IMR-90 (cell line): ENCODE data around the gene RASGRF1. TPM values are rescaled to one million over a fixed set of nuclear protein-coding genes. Genes with fewer than 3 reads are reported as not detected.

ENCODE experiments used
- ATAC-seq: fragments of 200-7000 bp; cut with Tn5 transposase; 2 replicates; pipeline ENCODE4 v1.9.1; 2020; ENCODE audit warnings: low read depth, mild to moderate bottlenecking, moderate library complexity
- BruUV-seq: library from RNA; stranded (reverse); fragments of 400-500 nt; replicated peaks from 2 replicates; lab custom pipeline; 2021; lab: Mats Ljungman, UMichigan
- CTCF ChIA-PET: fragments of 300-600 bp; formaldehyde crosslinking; extraction: SDS; loops from one replicate; lab custom pipeline; 2021; ENCODE audit warnings: antibody characterized with exemption; lab: Yijun Ruan, JAX
- POLR2A ChIA-PET: fragments of 300-600 bp; sonication (Branson Sonifier 250); formaldehyde crosslinking; loops from one replicate; lab custom pipeline; 2022; ENCODE audit warnings: antibody characterized with exemption; ENCODE audit not compliant: unreplicated experiment; lab: Charles Lee
- DNase-seq: peaks from one replicate; pipeline ENCODE4 v3.0.0; 2013
- H2AFZ ChIP-seq: replicated peaks from 2 replicates; pipeline ENCODE3; 2013; ENCODE audit warnings: low read length, mild to moderate bottlenecking; ENCODE audit not compliant: poor library complexity
- H2AK5ac ChIP-seq: 2 replicates; pipeline ENCODE4 v1.6.1; 2013; ENCODE audit warnings: low read depth, low read length, inconsistent platforms
- H2AK9ac ChIP-seq: replicated peaks from 2 replicates; pipeline ENCODE3; 2013; ENCODE audit warnings: mild to moderate bottlenecking, low read depth, low read length, moderate library complexity; ENCODE audit not compliant: poor library complexity
- H2BK120ac ChIP-seq: 2 replicates; pipeline ENCODE4 v1.6.1; 2013; ENCODE audit warnings: low read depth, low read length, inconsistent platforms
- H2BK15ac ChIP-seq: 3 replicates; pipeline ENCODE4 v1.6.1; 2013; ENCODE audit warnings: low read depth, low read length, inconsistent platforms
- H2BK20ac ChIP-seq: 2 replicates; pipeline ENCODE4 v1.6.1; 2013; ENCODE audit warnings: low read depth, mild to moderate bottlenecking, inconsistent platforms, low read length, moderate library complexity
- H2BK5ac ChIP-seq: 2 replicates; pipeline ENCODE4 v1.6.1; 2013; ENCODE audit warnings: mild to moderate bottlenecking, low read depth, low read length, inconsistent platforms; ENCODE audit not compliant: poor library complexity, severe bottlenecking
- H3K14ac ChIP-seq: replicated peaks from 2 replicates; pipeline ENCODE4 v1.6.1; 2013; ENCODE audit warnings: low read depth, low read length, inconsistent platforms
- H3K18ac ChIP-seq: 2 replicates; pipeline ENCODE4 v1.6.1; 2013; ENCODE audit warnings: low read depth, low read length, control low read depth
- H3K23ac ChIP-seq: 2 replicates; pipeline ENCODE4 v1.6.1; 2013; ENCODE audit warnings: low read depth, low read length, inconsistent platforms
- H3K27ac ChIP-seq: 2 replicates; pipeline ENCODE4 v1.5.1; 2013; ENCODE audit warnings: mild to moderate bottlenecking, control low read depth, low read length; ENCODE audit not compliant: insufficient read depth
- H3K27me3 ChIP-seq: 2 replicates; pipeline ENCODE4 v1.6.1; 2013; ENCODE audit warnings: low read length; ENCODE audit not compliant: control insufficient read depth, insufficient read depth
- H3K36me3 ChIP-seq: 2 replicates; pipeline ENCODE4 v1.6.1; 2013; ENCODE audit warnings: low read length, mixed read lengths; ENCODE audit not compliant: control insufficient read depth, insufficient read depth
- H3K4ac ChIP-seq: 2 replicates; pipeline ENCODE4 v1.6.1; 2013; ENCODE audit warnings: low read depth, low read length, inconsistent platforms
- H3K4me1 ChIP-seq: 2 replicates; pipeline ENCODE4 v1.6.1; 2013; ENCODE audit warnings: low read length, mixed read lengths; ENCODE audit not compliant: control insufficient read depth, insufficient read depth
- H3K4me2 ChIP-seq: 2 replicates; pipeline ENCODE4 v1.6.1; 2013; ENCODE audit warnings: low read depth, mild to moderate bottlenecking, control low read depth, low read length, moderate library complexity
- H3K4me3 ChIP-seq: 2 replicates; pipeline ENCODE4 v1.5.1; 2013; ENCODE audit warnings: low read depth, mild to moderate bottlenecking, control low read depth, low read length, moderate library complexity; ENCODE audit not compliant: insufficient read depth
- H3K56ac ChIP-seq: 2 replicates; pipeline ENCODE4 v1.6.1; 2013; ENCODE audit warnings: low read length, inconsistent platforms; ENCODE audit not compliant: insufficient read depth; ENCODE audit errors: extremely low read depth
- H3K79me1 ChIP-seq, 2 experiments: 2 replicates each; pipeline ENCODE4 v1.6.1; 2013; ENCODE audit warnings: low read length in 2 of 2, inconsistent platforms in 1 of 2, low read depth in 1 of 2
- H3K9ac ChIP-seq: 2 replicates; pipeline ENCODE4 v1.6.1; 2013; ENCODE audit warnings: low read depth, low read length, control low read depth
- H3K9me1 ChIP-seq: 2 replicates; pipeline ENCODE4 v1.6.1; 2013; ENCODE audit warnings: low read length, inconsistent platforms; ENCODE audit not compliant: insufficient read depth
- H3K9me3 ChIP-seq: 2 replicates; pipeline ENCODE4 v1.6.1; 2013; ENCODE audit warnings: low read length; ENCODE audit not compliant: control insufficient read depth, insufficient read depth
- H4K20me1 ChIP-seq: 2 replicates; pipeline ENCODE4 v1.6.1; 2013; ENCODE audit warnings: low read length, inconsistent platforms; ENCODE audit not compliant: insufficient read depth
- H4K5ac ChIP-seq: 2 replicates; pipeline ENCODE4 v1.6.1; 2013; ENCODE audit warnings: mild to moderate bottlenecking, low read depth, low read length, control low read depth
- H4K8ac ChIP-seq, 2 experiments: 2 replicates each; pipeline ENCODE4 v1.6.1; 2013; ENCODE audit warnings: low read depth in 2 of 2, low read length in 2 of 2, control low read depth in 1 of 2, inconsistent platforms in 1 of 2
- H4K91ac ChIP-seq: 2 replicates; pipeline ENCODE4 v1.6.1; 2013; ENCODE audit warnings: low read depth, low read length, inconsistent platforms; ENCODE audit not compliant: insufficient read depth
- CHD1 ChIP-seq: IDR thresholded peaks from 2 replicates; pipeline ENCODE4 v1.6.1; 2012; ENCODE audit warnings: low read depth, low read length, improper control_type of control experiment
- RCOR1 ChIP-seq: IDR thresholded peaks from 2 replicates; pipeline ENCODE4 v1.6.1; 2012; ENCODE audit warnings: mild to moderate bottlenecking, low read length, improper control_type of control experiment; ENCODE audit not compliant: insufficient replicate concordance
- RFX5 ChIP-seq: IDR thresholded peaks from 2 replicates; pipeline ENCODE4 v1.8.0; 2012; ENCODE audit warnings: low read depth, mild to moderate bottlenecking, low read length, moderate library complexity
- WGBS, 2 experiments: methylation state at CpG; one replicate each; pipeline versions ENCODE4 v1.1.5 to v1.1.7; 2013; ENCODE audit warnings: missing lambda C conversion rate in 2 of 2; ENCODE audit not compliant: insufficient read length in 1 of 2; ENCODE audit errors: extremely low coverage in 2 of 2; 5-methylcytosine and 5-hydroxymethylcytosine counted together
- dilution Hi-C: fragments of 300-500 bp; cut with HindIII; formaldehyde crosslinking; loops from one replicate; pipeline ENCODE4 v1.14.3; 2018; ENCODE audit warnings: low sequenced_read_pairs; ENCODE audit not compliant: unreplicated experiment
- in situ Hi-C: fragments of 300-500 bp; cut with MboI; formaldehyde crosslinking; loops from 3 replicates; pipeline ENCODE4 v1.14.3; 2019; ENCODE audit warnings: low sequenced_read_pairs, inconsistent platforms, mixed read lengths
- intact Hi-C: fragments of 100-400 bp; cut with micrococcal nuclease; formaldehyde crosslinking; loops from 2 replicates; pipeline ENCODE4 v1.10.0; 2022
- polyA plus RNA-seq, 3 experiments: library from polyadenylated mRNA; depleted of rRNA; stranded (reverse); fragments of >200 nt; gene quantifications; 2 replicates each; pipeline ENCODE4 v1.2.3, GENCODE V29; 2012; ENCODE audit warnings: low replicate concordance in 1 of 3
- total RNA-seq: library from RNA; depleted of rRNA; stranded (reverse); fragments of >200 nt; gene quantifications from 2 replicates; pipeline ENCODE4 v1.2.3, GENCODE V29; 2012

Gene RASGRF1
- total and polyA plus RNA-seq, 2 of the 4 experiments (the other 2 are of a cell fraction), result under 0.01 to 0.15 TPM

DNA sequence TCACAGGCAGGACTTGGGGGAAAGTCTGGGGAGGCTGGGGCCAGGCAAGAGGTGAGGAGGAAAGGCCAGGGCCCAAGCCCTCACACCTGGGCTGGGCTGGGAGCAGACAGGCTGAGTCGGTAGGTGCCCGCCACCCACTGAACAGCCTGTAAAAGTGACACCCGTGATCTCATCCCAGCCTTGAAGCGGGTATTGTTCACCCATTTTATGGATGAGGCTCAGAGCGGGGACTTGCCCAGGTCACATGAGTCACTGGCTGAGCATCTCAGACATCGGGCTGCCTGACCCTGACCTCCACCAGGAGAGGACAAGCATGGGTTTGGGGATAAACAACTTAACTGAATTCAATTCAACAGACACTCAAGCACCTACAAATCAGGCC is 93.7 kb downstream of the RASGRF1 start:
- Histone ChIP-seq H2BK20ac (no peak overlapping the region), H4K8ac (no peak overlapping the region), H3K79me1 (no peaks in the 10 kb centered on the region), H4K20me1 (no peaks in the 10 kb centered on the region), H2AFZ (peak overlapping the region; percentile 58), H2BK120ac (peak overlapping the region; percentile 40; the same call in 1 of the 2 replicates), H3K9me1 (peaks cover 9% of the 10 kb centered on the region), H2AK5ac (no peak overlapping the region; the same call in 1 of the 2 replicates), H3K18ac (no peak overlapping the region), H3K27me3 (no peaks in the 10 kb centered on the region; the same call in 1 of the 2 replicates), H4K91ac (no peak overlapping the region), H3K14ac (no peak overlapping the region), H3K36me3 (no peaks in the 10 kb centered on the region), H3K23ac (no peak overlapping the region), H3K9me3 (no peaks in the 10 kb centered on the region), H2AK9ac (no peak overlapping the region), H2BK5ac (no peak overlapping the region), H3K4ac (no peak overlapping the region), H3K9ac (no peak overlapping the region), H2BK15ac (no peak overlapping the region), H3K27ac (no peak overlapping the region), H4K5ac (no peak overlapping the region), H3K4me1 (no peaks in the 10 kb centered on the region; the same call in 1 of the 2 replicates), H3K4me3 (no peak overlapping the region), H3K4me2 (no peak overlapping the region), H3K56ac (no peak overlapping the region)
- ChIA-PET POLR2A (no interaction called here), CTCF (no interaction called here)
- DNase-seq (no peak), ATAC-seq (no peak)
- BruUV-seq, result no TSS peak
- TF ChIP-seq RFX5 (no peak), RCOR1 (no peak), CHD1 (no peak)
- dilution Hi-C loops (no loop called here), intact Hi-C loops (no loop called here), in situ Hi-C loops (no loop called here)
- WGBS, 2 experiments, result no CpG with 5 or more reads among the region's 6 CpGs
